Mammary epithelial cell (primary cell): Measurements from ENCODE around the gene CEACAM1.

Source experiments
- CTCF ChIP-seq, 2 donors: IDR thresholded peaks in 1 of 2; conservative IDR thresholded peaks in 1 of 2; 2 replicates each; pipeline ENCODE4 v1.5.1; 2011 to 2012; ENCODE audit warnings: inconsistent platforms in 2 of 2, low read length in 2 of 2, mild to moderate bottlenecking in 2 of 2, control low read depth in 1 of 2, low read depth in 1 of 2; ENCODE audit not compliant: insufficient read depth in 1 of 2; ENCODE audit errors: extremely low read depth in 1 of 2
- EZH2 ChIP-seq: IDR thresholded peaks from 2 replicates; pipeline ENCODE4 v1.6.1; 2012; ENCODE audit warnings: low read length, inconsistent platforms, borderline replicate concordance

GRCh38 chr19:42487798-42488178 is 40.5 kb downstream of the CEACAM1 start:
- TF ChIP-seq CTCF (conservative IDR thresholded peaks at IDR 0.05 in 1 of 2, IDR thresholded peaks at IDR 0.05 in 1 of 2; ENCODE audit: extremely low read depth in 1 of 2, insufficient read depth in 1 of 2, low read depth in 1 of 2, low read length in 2 of 2) (no peak), EZH2 (no peak)
